Hematopoietic multipotent progenitor cell treated with erythropoietin and hydrocortisone succinate and interleukin-3 and kit ligand, for 15 days (in vitro differentiated cells): Measurements from ENCODE around the gene SPEM3.
A peak's percentile ranks its signal among the peaks of the same experiment; 100 is the strongest.

Experiments
- DNase-seq: peaks from one replicate; pipeline ENCODE4 v3.0.0-alpha.2; 2015; ENCODE audit warnings: low spot score

Gene SPEM3

DNA sequence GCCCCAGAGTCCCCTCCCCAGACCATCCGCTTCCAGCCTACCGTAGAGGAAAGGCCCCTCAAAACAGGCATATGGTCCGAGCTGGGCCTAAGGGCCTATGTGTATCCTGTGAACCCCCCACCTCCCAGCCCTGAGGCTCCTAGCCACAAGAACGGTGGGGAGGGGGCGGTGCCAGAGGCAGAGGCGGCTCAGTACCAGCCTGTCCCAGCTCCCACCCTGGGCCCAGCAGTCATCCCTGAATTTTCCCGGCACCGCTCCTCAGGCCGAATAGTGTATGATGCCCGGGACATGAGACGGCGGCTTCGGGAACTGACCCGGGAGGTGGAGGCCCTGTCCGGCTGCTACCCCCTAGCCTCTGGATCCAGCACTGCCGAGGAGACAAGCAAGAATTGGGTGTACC, 7.5 kb upstream of the SPEM3 start:
- no peak for DNase-seq

DNA sequence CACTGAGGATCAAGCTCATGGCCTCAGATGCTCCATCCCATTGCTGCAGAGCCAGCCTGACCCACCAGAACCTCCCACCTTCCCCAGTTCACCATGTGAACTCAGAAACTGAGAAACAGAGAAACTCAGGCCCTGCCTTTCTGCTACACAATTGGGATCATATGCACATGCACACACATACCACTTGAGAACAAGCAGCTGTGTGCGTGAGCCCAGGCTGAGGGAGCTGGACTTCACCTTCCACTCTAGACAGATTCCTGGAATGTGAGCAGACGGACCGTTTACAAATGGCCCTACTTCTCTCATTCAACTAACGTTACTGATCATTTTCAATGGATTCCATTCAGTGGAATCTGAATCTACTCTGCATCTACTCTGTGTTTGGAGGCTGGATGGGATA, 5.0 kb upstream of the SPEM3 start:
- no peak for DNase-seq

DNA sequence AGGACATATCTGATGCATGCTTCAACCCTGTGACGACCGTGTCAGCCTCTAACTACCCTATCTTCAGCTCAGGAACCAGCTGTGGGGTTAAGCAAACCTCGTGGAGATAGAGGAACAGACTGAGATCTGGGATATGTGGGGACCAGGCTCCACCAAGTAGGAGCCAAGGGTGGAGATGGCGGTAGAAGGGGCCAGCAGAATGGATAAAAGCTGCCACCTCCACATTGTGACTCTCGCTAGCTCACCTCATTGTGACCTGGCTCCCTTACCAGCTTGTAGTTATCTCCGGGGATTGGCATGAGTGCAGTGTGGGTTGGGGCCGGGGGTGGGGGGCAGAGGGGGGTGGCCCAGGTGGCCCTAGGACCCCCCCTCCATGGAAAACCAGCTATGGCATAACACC, 3.3 kb upstream of the SPEM3 start, which contains the start of gene SPEM2:
Gene SPEM2, plus strand, starts transcription at position 301 of the 400 bp plus-strand sequence. Its CDS starts 73 bp downstream, at position 374.
- no peak for DNase-seq

DNA sequence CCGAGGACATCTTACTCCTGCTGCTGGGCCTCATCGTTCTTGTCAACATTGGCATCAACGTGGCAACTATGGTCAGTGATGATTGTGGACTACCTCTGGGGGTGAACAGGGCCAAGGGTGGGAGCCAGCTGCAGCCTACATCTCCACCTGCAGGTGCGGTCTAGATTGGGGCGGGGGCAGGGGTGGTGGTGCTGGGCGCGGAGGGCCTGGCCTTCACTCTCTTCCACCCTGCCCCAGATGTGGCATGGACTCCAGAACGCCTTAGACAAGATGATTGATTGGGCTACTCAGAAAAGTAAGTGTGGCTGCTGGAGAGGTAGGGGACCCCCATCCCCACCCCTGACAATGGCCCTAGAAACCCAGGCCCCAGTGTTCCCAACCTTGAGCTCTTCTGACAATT, 2.9 kb upstream of the SPEM3 start:
- no peak for DNase-seq

DNA sequence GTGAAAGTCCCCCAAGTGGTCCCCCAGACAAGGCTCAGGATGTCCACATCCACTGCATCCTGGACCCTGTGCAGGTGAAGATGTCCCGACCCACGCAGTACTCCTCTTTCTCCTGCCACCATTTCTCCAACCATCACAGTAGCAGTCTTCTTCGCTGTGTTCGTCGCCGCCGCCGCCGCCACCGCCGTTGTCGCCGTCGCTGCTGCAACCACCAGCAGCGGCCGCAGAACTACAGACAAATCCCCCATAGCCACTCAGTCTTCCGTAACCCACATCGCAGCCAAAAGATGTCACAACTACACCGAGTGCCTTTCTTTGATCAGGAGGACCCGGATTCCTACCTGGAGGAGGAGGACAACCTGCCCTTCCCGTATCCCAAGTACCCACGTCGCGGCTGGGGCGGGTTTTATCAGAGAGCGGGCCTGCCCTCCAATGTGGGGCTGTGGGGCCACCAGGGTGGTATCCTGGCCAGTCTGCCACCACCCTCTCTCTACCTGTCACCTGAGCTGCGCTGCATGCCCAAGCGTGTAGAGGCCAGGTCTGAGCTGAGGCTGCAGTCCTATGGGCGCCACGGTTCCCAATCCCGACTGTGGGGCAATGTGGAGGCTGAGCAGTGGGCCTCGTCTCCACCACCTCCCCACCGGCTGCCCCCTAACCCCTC, 2.3 kb upstream of the SPEM3 start:
- no peak for DNase-seq

DNA sequence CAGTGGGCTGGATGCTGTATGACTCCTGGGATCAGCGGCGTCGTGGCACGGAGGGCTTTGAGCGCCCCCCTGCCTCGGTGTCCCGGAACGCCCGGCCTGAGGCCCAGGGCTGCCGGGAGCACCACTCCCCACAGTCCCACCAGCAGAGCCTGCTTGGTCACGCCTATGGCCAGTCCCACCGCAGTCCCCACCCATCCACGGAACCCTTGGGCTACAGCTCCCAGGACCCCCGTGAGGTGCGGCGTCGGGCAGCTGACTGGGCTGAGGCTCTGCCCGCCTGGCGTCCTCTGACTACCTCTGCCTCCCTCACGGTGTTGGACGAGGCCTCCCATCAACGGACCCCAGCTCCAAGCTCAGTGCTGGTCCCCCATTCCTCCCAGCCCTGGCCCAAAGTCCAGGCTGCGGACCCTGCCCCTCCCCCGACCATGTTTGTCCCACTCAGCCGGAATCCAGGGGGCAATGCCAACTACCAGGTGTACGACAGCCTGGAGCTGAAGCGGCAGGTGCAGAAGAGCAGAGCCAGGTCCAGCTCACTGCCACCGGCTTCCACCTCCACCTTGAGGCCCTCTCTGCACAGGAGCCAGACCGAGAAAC, 1.7 kb upstream of the SPEM3 start:
- DNase-seq = no peak

DNA sequence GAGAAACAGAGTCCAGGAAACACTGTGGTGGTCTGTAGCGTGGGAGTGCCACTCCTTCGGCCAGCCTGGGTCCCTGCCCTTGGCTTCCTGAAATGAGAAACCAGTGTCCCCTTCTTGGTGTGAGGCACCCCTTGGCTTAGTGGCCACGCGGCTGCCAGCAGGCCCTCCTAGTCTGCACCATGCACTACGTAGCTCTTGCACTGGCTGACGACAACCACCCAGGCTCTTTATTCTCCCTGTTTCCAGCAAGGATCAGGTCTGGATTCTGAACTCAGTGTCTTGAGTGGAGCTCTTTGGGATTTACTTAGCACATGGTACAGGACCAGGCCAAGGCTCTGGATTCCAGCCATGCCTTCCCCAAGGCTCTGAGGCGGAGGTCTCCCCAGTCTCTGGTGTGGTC, 1.1 kb upstream of the SPEM3 start:
- DNase-seq = no peak

DNA sequence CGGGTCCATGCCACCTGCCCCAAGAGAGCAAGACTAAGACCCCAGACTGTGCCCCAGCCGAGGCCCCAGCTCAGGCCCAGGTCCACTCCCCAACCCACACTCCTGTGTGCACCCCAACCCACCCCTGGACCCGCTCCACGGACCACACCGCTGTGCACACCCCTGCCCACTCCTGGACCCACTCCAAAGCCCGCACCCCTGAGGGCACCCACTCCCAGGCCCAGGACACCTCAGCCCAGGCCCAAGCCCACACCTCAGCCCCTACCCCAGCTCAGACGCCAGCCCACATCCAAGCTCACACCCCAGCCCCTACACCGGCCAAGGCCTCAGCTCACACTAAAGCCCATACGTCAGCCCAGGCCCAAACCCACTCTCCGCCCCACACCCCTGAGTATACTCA, 1.1 kb downstream of the SPEM3 start:
- DNase-seq = no peak

DNA sequence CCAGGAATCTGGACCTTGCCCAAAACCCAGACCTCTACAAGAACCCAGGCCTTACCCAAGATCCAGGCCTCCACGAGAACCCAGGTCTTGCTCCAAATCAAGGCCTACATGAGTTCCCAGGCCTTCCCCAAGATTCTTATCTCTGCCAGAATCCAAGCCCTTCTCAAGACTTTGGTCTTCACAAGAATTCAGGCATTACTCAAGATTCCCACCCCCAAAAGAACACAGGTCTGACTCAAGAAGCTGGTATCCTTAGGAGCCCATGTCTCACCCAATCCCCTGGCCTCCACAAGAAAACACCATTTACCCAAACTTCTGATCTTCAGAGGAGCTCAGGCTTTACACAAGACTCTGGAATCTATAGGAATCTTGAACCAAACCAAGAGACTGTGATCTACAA, 2.6 kb downstream of the SPEM3 start:
- no peak for DNase-seq

DNA sequence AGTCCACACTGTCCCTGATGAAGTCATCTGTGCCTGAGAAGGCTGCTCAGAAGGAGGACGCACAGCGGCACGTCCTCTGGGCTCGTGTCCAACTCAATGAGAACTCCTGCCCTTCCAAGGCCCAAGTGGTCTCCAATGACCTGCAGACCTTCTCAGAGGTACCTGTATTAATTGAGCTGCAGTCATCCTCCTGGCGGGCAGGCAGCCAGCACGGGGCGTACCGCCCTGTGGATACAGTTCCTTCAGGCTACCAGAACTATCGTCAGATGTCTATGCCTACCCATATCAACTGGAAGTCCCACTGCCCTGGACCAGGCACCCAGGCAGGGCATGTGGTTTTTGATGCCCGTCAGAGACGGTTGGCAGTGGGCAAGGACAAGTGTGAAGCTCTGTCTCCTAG, 3.6 kb downstream of the SPEM3 start:
- DNase-seq = no peak

DNA sequence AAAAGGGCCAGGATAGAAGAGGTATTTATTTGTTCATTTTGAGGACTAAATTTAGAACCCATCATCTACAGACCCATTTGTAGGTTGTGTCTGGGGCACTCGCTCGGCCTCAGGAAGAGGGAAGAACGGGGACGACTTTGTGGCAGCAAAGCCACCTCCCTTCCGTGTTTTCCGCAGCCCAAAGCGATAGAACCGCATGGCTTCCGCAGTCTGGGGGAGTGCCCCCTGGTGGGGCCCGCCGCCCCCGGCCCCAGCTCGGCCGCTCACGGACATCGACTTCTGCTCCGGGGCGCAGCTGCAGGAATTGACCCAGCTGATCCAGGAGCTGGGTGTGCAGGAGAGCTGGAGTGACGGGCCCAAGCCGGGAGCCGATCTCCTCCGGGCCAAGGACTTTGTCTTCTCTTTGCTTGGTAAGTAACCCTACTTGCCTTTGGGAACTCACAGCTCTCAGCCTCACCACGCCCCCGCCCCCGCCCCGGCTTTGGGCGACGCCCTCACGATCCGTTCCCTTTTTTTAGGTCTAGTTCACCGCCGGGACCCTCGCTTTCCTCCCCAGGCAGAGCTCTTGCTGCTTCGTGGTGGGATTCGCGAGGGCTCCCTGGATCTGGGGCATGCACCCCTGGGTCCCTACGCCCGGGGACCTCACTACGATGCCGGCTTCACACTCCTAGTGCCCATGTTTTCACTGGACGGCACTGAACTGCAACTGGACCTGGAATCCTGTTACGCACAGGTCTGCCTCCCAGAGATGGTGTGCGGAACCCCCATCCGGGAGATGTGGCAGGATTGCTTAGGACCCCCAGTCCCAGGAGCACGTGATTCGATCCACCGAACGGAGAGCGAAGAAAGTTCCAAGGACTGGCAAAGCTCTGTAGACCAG, 7.3 kb downstream of the SPEM3 start:
- DNase-seq = peak; percentile 42

DNA sequence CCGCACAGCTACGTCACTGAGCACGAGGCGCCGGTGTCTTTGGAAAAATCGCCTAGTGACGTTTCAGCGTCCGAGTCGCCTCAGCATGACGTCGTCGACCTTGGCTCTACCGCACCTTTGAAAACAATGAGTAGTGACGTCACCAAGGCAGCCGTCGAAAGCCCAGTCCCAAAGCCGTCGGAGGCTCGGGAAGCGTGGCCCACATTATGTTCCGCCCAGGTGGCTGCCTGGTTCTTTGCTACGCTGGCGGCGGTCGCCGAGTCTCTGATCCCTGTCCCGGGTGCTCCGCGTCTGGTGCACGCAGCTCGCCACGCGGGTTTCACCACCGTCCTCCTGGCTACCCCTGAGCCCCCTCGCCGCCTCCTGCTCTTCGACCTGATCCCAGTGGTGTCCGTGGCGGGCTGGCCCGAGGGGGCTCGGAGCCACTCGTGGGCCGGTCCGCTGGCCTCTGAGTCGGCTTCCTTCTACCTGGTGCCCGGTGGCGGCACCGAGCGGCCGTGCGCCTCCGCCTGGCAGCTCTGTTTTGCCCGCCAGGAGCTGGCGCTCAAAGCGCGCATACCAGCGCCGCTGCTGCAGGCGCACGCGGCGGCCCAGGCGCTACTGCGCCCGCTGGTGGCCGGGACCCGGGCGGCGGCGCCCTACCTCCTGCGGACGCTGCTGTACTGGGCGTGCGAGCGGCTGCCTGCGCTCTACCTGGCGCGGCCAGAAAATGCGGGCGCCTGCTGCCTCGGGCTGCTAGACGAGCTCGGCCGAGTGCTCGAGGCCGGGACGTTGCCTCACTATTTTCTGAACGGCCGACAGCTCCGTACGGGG, 8.1 kb downstream of the SPEM3 start:
- peak; percentile 84 for DNase-seq

DNA sequence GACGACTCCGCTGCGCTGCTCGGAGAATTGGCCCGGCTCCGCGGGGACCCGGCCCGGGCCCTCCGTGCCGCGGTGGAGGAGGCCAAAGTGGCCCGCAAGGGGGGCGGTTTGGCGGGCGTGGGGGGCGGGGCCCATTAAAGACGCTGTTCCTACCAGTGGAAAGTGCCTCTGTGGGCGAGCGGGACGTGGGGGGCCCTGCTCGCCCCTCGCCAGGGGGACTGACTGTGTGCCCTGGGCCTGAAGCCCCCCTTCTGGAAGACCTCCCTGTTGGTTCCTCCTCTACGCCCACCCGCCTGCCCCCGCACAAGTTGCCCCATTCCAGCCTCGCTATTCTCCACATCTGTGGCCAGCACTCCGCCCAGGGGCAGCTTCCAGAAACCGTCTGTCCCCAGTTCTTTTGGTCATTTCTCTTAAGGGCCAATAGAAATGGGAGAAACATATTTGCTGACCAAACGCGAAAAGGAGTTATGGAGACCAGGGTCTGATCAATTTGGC, 8.8 kb downstream of the SPEM3 start:
- no peak for DNase-seq

DNA sequence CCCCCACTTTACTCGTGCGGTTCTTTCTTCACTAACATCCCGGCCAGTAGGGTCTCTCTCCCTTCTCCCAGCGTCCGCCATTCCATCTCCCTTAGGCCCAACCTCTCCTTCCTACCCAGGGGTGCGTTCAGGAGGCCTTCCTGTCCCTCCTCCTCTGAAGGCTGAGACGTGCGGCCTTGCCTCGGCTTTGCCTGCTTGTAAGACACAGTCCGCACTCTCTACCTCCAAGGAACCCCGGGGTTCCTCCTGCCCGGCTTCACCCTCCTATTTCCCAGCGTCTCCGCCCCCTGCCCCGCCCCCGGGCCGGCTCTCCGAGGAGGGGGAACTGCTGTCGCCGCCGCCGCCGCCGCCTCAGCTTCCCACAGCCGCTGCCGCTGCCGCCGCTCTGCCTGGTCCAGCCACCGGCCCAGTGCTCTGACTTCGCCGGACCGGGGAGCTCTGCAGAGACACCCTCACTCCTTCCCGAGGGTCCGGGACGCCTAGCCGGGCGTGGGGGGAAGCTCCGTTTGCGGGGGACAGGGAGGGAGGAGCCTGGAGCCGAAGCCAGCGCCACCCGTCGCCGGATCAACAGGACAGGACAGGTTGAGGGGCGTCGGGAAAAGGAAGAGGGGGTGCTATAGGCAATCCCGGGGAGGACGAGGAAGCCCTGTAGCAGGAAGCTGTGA, 9.4 kb downstream of the SPEM3 start:
- no peak for DNase-seq

DNA sequence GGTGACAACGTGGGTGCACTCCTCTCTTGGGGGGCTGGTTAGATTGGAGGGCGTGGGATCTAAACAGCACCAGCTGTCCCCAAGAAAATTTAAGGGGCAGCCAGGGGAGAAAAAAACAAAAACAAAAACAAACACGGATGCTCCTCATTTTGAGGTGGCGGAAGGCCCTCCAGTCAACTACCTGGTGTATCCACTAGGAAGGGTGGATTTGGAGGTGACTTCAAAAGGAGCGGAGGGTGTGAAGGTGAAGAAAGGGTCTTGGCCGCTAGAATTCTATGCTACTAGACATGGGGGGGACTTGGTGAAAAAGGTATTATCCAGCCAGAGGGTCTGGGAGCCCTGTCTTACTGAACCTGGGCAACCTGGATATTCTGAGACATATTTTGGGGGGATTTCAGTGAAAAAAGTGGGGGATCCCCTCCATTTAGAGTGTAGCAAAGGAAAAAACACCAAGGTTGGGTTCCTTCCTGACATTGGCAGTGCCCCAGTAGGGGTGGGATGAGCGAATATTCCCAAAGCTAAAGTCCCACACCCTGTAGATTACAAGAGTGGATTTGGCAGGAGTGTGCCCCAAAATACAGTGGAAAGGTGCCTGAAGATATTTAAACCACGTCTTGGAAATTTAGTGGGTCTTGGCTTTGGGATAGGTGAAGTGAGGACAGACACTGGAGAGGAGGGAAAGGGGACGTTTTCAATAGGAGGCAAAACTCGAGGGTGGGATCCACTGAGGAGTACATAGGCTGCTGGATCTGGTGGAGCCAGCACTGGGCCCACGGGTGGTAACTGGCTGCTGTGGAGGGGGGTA, 10.2 kb downstream of the SPEM3 start:
- DNase-seq = no peak

DNA sequence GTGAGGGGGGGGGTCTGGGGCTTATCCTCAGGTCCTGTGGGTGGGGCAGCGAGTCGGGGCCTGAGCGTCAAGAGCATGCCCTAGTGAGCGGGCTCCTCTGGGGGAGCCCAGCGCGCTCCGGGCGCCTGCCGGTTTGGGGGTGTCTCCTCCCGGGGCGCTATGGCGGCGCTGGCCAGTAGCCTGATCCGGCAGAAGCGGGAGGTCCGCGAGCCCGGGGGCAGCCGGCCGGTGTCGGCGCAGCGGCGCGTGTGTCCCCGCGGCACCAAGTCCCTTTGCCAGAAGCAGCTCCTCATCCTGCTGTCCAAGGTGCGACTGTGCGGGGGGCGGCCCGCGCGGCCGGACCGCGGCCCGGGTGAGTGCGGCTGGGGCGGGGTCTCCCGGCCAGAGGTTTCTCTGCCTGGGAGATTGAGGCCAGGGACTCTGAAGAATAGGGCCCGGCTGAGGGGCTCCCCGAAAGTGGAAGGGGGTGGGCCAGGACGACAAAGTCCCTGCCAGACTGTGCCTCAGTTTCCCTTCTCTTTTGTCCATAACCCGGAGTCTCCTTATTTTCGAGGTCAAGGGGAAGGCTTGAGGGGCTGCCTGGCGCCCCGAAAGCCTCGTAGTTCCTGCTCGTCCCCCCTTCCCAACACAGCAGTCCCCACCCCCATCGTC, 10.9 kb downstream of the SPEM3 start, which contains the start of gene FGF11:
Gene FGF11, plus strand, starts transcription at position 51 of the 651 bp plus-strand sequence. Its CDS starts 109 bp downstream, at position 160.
- DNase-seq = no peak

DNA sequence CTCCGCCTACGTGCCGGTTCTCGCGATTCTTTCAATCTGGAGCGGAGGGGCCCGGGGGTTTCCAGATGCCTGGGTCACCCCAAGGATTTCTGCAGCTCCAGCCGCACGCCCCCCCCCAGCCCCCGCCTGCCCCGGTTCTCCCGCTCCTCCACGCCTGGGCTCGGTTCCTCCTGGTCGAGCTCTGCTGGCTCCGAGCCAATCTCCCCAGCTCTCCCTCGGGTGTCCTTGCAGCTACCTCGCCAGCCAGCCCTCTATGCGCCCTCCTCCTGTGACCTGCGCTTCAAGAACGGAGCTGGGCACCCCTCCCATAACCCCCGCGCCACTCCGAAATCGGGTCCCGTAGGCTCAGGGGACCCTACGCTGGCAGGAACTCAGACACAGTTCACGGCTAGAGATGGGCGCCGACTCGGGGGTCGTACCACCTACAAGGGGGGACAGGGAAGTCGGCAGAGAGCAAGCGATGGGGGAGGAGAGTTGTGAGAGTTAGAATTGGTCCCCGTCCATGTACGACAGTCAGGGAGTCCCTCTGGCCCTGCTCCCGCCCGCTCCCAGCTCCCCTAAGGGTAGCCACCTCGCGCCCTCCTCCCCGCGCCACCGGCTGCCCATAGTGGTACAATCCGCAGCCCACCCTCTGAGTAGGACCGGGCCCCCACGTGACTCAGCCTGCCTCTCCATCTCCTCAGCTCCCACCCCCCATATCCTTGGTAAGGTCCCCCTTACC, 11.6 kb downstream of the SPEM3 start:
- DNase-seq = no peak

DNA sequence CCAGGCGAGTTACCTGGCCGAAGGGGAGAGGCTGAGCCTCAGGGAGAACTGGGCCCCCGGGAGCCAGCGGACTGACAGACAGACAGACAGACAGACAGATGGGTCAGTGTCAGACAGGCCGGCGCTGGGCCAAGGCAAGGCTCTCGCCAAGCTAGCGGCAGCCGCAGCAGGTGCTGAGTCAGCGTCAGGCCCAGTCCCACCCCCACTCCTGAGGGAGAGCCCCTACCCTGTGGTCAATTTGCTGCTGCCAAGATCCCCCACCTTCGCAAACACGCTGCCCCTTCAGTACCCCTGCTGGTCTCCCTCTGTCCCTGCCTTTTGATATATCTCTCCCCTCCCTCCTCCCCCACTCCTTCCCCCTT, 12.2 kb downstream of the SPEM3 start:
- no peak for DNase-seq

DNA sequence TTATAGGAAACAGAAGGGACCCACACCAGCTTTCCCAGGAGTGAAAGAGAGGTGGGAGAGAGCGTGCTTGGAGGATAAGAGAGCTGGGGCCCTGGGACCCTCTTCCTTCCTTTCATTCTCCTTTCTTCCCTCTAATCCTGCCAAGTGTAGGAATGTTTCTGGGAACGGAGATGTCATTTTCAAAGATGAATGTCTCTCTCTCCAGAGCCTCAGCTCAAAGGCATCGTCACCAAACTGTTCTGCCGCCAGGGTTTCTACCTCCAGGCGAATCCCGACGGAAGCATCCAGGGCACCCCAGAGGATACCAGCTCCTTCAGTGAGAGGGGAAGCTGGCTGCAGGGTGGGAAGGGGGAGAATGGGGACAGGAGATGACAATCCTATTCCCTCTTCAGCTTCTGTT, 12.6 kb downstream of the SPEM3 start:
- no peak for DNase-seq
